ENCODE results near the gene ABCA10.

The ABCA10 gene

DNA sequence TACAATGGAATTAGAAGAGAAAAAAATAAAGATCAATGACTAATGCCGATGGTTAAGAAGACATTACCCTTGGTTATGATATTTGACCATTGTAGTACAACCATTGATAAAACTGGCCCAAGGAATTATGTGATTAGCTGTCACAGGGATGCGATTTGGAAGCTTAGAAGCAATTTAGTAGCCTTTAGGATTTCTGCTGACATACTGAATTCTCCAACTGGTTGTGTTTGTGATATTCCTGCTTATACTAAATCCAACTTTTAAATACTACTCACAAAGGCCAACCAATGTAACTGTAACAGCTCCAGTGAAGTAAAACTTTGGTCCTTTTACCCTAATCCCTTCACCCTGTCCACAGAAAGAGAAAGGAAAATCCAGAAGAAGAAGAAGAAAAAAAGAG is 55.5 kb downstream of the ABCA10 start:
- TF ChIP-seq, protein P1, sequence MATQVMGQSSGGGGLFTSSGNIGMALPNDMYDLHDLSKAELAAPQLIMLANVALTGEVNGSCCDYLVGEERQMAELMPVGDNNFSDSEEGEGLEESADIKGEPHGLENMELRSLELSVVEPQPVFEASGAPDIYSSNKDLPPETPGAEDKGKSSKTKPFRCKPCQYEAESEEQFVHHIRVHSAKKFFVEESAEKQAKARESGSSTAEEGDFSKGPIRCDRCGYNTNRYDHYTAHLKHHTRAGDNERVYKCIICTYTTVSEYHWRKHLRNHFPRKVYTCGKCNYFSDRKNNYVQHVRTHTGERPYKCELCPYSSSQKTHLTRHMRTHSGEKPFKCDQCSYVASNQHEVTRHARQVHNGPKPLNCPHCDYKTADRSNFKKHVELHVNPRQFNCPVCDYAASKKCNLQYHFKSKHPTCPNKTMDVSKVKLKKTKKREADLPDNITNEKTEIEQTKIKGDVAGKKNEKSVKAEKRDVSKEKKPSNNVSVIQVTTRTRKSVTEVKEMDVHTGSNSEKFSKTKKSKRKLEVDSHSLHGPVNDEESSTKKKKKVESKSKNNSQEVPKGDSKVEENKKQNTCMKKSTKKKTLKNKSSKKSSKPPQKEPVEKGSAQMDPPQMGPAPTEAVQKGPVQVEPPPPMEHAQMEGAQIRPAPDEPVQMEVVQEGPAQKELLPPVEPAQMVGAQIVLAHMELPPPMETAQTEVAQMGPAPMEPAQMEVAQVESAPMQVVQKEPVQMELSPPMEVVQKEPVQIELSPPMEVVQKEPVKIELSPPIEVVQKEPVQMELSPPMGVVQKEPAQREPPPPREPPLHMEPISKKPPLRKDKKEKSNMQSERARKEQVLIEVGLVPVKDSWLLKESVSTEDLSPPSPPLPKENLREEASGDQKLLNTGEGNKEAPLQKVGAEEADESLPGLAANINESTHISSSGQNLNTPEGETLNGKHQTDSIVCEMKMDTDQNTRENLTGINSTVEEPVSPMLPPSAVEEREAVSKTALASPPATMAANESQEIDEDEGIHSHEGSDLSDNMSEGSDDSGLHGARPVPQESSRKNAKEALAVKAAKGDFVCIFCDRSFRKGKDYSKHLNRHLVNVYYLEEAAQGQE (IDR thresholded peaks at IDR 0.05; ENCODE audit: low read depth), result no peak
- TF ChIP-seq USF1 (IDR thresholded peaks at IDR 0.05), result no peak
- TF ChIP-seq YY1 (IDR thresholded peaks at IDR 0.05; ENCODE audit: low read depth), result no peak
- no peak for TF ChIP-seq CREB1 (IDR thresholded peaks at IDR 0.05; ENCODE audit: low read depth)
- TF ChIP-seq TCF12 (IDR thresholded peaks at IDR 0.05; ENCODE audit: low read depth), result no peak
- TF ChIP-seq CEBPB (IDR thresholded peaks at IDR 0.05), result no peak
- TF ChIP-seq, protein P2, sequence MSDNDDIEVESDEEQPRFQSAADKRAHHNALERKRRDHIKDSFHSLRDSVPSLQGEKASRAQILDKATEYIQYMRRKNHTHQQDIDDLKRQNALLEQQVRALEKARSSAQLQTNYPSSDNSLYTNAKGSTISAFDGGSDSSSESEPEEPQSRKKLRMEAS (IDR thresholded peaks at IDR 0.05), result no peak
- TF ChIP-seq TAF1 (IDR thresholded peaks at IDR 0.05; ENCODE audit: low read depth), result no peak
- TF ChIP-seq ZBTB7A (IDR thresholded peaks at IDR 0.05; ENCODE audit: low read depth), result no peak
- TF ChIP-seq EGR1 (IDR thresholded peaks at IDR 0.05), result no peak
- TF ChIP-seq EP300 (IDR thresholded peaks at IDR 0.05; ENCODE audit: borderline replicate concordance), result no peak
- no peak for TF ChIP-seq RAD21 (IDR thresholded peaks at IDR 0.05; ENCODE audit: low read depth)
- TF ChIP-seq TEAD4 (IDR thresholded peaks at IDR 0.05), result no peak
- no peak for TF ChIP-seq NFIC (IDR thresholded peaks at IDR 0.05)
- TF ChIP-seq FOXM1 (IDR thresholded peaks at IDR 0.05; ENCODE audit: borderline replicate concordance, low read depth), result no peak

DNA sequence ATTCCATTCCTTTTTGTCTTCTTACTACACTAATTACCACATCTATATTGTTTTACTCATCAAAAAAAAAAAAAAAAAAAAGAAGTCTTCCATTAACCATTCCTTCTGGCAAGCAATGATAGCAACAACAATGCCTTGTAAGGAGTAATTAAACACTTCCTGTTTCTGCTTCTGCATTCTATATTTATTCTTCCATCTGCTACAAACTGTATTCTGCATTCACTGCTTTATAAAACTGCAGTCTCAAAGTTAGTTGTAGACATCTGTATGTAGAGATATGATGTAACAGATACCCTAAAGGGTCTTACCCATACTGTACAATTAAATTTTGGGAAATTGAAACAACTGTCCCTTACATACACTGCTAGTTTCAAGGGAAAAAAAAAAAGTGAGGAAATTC is 58.2 kb downstream of the ABCA10 start:
- no peak for TF ChIP-seq FOXM1 (IDR thresholded peaks at IDR 0.05; ENCODE audit: borderline replicate concordance, low read depth)
- no peak for TF ChIP-seq RAD21 (IDR thresholded peaks at IDR 0.05; ENCODE audit: low read depth)
- TF ChIP-seq CEBPB (IDR thresholded peaks at IDR 0.05), result no peak
- TF ChIP-seq TCF12 (IDR thresholded peaks at IDR 0.05; ENCODE audit: low read depth), result no peak
- no peak for TF ChIP-seq EP300 (IDR thresholded peaks at IDR 0.05; ENCODE audit: borderline replicate concordance)
- TF ChIP-seq, protein P2 (IDR thresholded peaks at IDR 0.05), result no peak
- no peak for TF ChIP-seq ZBTB7A (IDR thresholded peaks at IDR 0.05; ENCODE audit: low read depth)
- TF ChIP-seq, protein P1 (IDR thresholded peaks at IDR 0.05; ENCODE audit: low read depth), result no peak
- no peak for TF ChIP-seq NFIC (IDR thresholded peaks at IDR 0.05)
- no peak for TF ChIP-seq TAF1 (IDR thresholded peaks at IDR 0.05; ENCODE audit: low read depth)
- no peak for TF ChIP-seq EGR1 (IDR thresholded peaks at IDR 0.05)
- TF ChIP-seq TEAD4 (IDR thresholded peaks at IDR 0.05), result no peak
- TF ChIP-seq USF1 (IDR thresholded peaks at IDR 0.05), result no peak
- no peak for TF ChIP-seq YY1 (IDR thresholded peaks at IDR 0.05; ENCODE audit: low read depth)
- TF ChIP-seq CREB1 (IDR thresholded peaks at IDR 0.05; ENCODE audit: low read depth), result no peak

DNA sequence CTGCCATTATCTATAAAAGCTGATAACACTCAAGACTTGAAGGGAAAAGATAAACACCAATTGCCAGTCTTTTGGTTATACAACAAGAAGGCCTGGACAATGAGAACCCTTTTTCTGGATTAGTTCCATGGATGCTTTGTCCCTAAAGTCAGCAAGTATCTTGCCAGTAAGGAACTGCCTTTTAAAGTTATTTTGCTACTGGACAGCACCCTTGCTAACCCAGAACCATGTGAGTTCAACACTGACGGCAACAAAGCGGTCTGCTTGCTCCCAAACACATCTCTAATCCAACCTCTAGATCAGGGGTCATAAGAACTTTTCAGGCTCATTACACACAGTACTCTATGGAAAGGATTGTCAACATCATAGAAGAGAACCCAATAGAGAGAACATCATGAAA is 61.7 kb downstream of the ABCA10 start:
- TF ChIP-seq TEAD4 (IDR thresholded peaks at IDR 0.05) (no peak), CEBPB (IDR thresholded peaks at IDR 0.05) (no peak), NFIC (IDR thresholded peaks at IDR 0.05) (no peak), ZBTB7A (IDR thresholded peaks at IDR 0.05; ENCODE audit: low read depth) (no peak), USF1 (IDR thresholded peaks at IDR 0.05) (no peak), FOXM1 (IDR thresholded peaks at IDR 0.05; ENCODE audit: borderline replicate concordance, low read depth) (no peak), YY1 (IDR thresholded peaks at IDR 0.05; ENCODE audit: low read depth) (no peak), TCF12 (IDR thresholded peaks at IDR 0.05; ENCODE audit: low read depth) (no peak)
- TF ChIP-seq, protein P1 (IDR thresholded peaks at IDR 0.05; ENCODE audit: low read depth), result no peak
- TF ChIP-seq, protein P2 (IDR thresholded peaks at IDR 0.05), result no peak

GRCh38 chr17:69164206-69164605 is 64.4 kb downstream of the ABCA10 start:
- no peak for TF ChIP-seq NFIC (IDR thresholded peaks at IDR 0.05)

All from Ishikawa (cell line).